Astrocyte of the cerebellum (primary cell): ENCODE data around the gene ZFP91.
A peak's percentile ranks its signal among the peaks of the same experiment; 100 is the strongest.

Experiments
- DNase-seq: peaks from one replicate; pipeline ENCODE4 v3.0.0-alpha.2; 2011; ENCODE audit warnings: low read depth
- H3K4me3 ChIP-seq: 2 replicates; pipeline ENCODE4 v1.5.1; 2011; ENCODE audit warnings: mild to moderate bottlenecking, low read depth, low read length, moderate library complexity
- CTCF ChIP-seq: IDR thresholded peaks from 2 replicates; pipeline ENCODE4 v1.5.1; 2012; ENCODE audit warnings: low read length, low read depth, moderate library complexity, mild to moderate bottlenecking; ENCODE audit errors: missing control alignments
- in situ Hi-C: cut with HindIII; loops from 2 replicates; pipeline ENCODE4 v1.10.0; 2017; ENCODE audit warnings: low sequenced_read_pairs

The ZFP91 gene

GRCh38 chr11:58615559-58615958 is 36.7 kb downstream of the ZFP91 start:
- no peak for TF ChIP-seq CTCF
- in situ Hi-C loops: no loop called here
- H3K4me3 ChIP-seq: no peak overlapping the region
- no peak for DNase-seq

GRCh38 chr11:58616594-58616993 is 37.7 kb downstream of the ZFP91 start:
- peak; percentile 90 for DNase-seq
- no peak overlapping the region for H3K4me3 ChIP-seq
- TF ChIP-seq CTCF: no peak
- in situ Hi-C loops: no loop called here

GRCh38 chr11:58617976-58618557 is 39.2 kb downstream of the ZFP91 start:
- no peak overlapping the region for H3K4me3 ChIP-seq
- in situ Hi-C loops: no loop called here
- DNase-seq: no peak
- no peak for TF ChIP-seq CTCF

- in situ Hi-C loops: no loop called here
- H3K4me3 ChIP-seq: no peak overlapping the region
- no peak for TF ChIP-seq CTCF
- DNase-seq: no peak
These were observed 42.9 kb downstream of the ZFP91 start for GRCh38 chr11:58621586-58622262.

GRCh38 chr11:58622344-58622743 is 43.5 kb downstream of the ZFP91 start, which contains the start of gene CNTF:
TSS of gene CNTF (plus strand) at chr11:58622665. CDS start at chr11:58622753, 88 bp downstream.
- no peak within 1 kb of the TSS for H3K4me3 ChIP-seq
- DNase-seq: no peak
- in situ Hi-C loops: no loop called here
- TF ChIP-seq CTCF: no peak

- H3K4me3 ChIP-seq: no peak overlapping the region
- in situ Hi-C loops: no loop called here
- no peak for DNase-seq
- no peak for TF ChIP-seq CTCF
These were observed 46.2 kb downstream of the ZFP91 start for GRCh38 chr11:58625086-58625485.
